H1 (cell line): Measurements from ENCODE around the gene RPL36AL. TPM values are rescaled to one million over a fixed set of nuclear protein-coding genes. Genes with fewer than 3 reads are reported as not detected.

Experiments used
- CTCF ChIA-PET: fragments of 300-600 bp; sonication (Branson Sonifier 250); formaldehyde crosslinking; loops from one replicate; lab custom pipeline; 2021; ENCODE audit not compliant: partially characterized antibody; lab: Charles Lee
- POLR2A ChIA-PET: fragments of 300-600 bp; sonication (Branson Sonifier 250); formaldehyde crosslinking; loops from one replicate; lab custom pipeline; 2021; ENCODE audit warnings: inconsistent platforms; ENCODE audit not compliant: partially characterized antibody; lab: Charles Lee
- DNase-seq, 2 experiments: peaks; one replicate each; pipeline versions ENCODE4 v3.0.0 to v3.0.0-alpha.2; 2010 to 2022; ENCODE audit warnings: low spot score in 2 of 2, low read depth in 1 of 2, mixed read lengths in 1 of 2
- FAIRE-seq: peaks from 2 replicates; lab custom pipeline; 2011; peaks lifted over from hg19 to GRCh38; lab: Jason Lieb, UNC
- H2AFZ ChIP-seq: 2 replicates; pipeline ENCODE4 v1.8.1; 2012; ENCODE audit warnings: low read length, inconsistent platforms
- H2AK5ac ChIP-seq: 2 replicates; pipeline ENCODE4 v1.6.1; 2013; ENCODE audit warnings: low read depth, low read length
- H2BK120ac ChIP-seq: replicated peaks from 2 replicates; pipeline ENCODE3; 2013; ENCODE audit warnings: low read depth, low read length, inconsistent platforms
- H2BK12ac ChIP-seq: 2 replicates; pipeline ENCODE4 v1.6.1; 2013; ENCODE audit warnings: low read depth, low read length
- H2BK15ac ChIP-seq: 2 replicates; pipeline ENCODE4 v1.6.1; 2013; ENCODE audit warnings: low read length
- H2BK20ac ChIP-seq: 2 replicates; pipeline ENCODE4 v1.6.1; 2013; ENCODE audit warnings: low read length
- H2BK5ac ChIP-seq: 2 replicates; pipeline ENCODE4 v1.6.1; 2013; ENCODE audit warnings: low read depth, low read length
- H3K14ac ChIP-seq: 2 replicates; pipeline ENCODE4 v1.6.1; 2013; ENCODE audit warnings: inconsistent platforms; ENCODE audit not compliant: insufficient read length
- H3K18ac ChIP-seq: 2 replicates; pipeline ENCODE4 v1.6.1; 2013; ENCODE audit warnings: low read length; ENCODE audit errors: extremely low read depth
- H3K23ac ChIP-seq: 2 replicates; pipeline ENCODE4 v1.6.1; 2013; ENCODE audit warnings: inconsistent platforms; ENCODE audit not compliant: insufficient read length
- H3K23me2 ChIP-seq: 2 replicates; pipeline ENCODE4 v1.6.1; 2013; ENCODE audit warnings: low read depth, low read length
- H3K27ac ChIP-seq: 2 replicates; pipeline ENCODE4 v1.6.1; 2011; ENCODE audit warnings: low read depth, low read length, inconsistent platforms
- H3K27me3 ChIP-seq, 4 experiments: replicated peaks in 1 of 4; 1 replicate in 1 of 4; 2 replicates in 3 of 4; pipeline versions ENCODE4 v1.6.1 to v1.8.1; 2011 to 2013; ENCODE audit warnings: low read length in 3 of 4, mild to moderate bottlenecking in 3 of 4, inconsistent platforms in 2 of 4, mixed read lengths in 2 of 4, moderate library complexity in 1 of 4; ENCODE audit not compliant: control insufficient read depth in 3 of 4, insufficient read depth in 3 of 4; ENCODE audit errors: extremely low read depth in 1 of 4
- H3K36me3 ChIP-seq, 4 experiments: 2 replicates each; pipeline versions ENCODE4 v1.6.1 to v1.8.1; 2011 to 2013; ENCODE audit warnings: mild to moderate bottlenecking in 4 of 4, low read length in 3 of 4, moderate library complexity in 2 of 4, control low read depth in 1 of 4, inconsistent platforms in 1 of 4; ENCODE audit not compliant: insufficient read depth in 4 of 4, control insufficient read depth in 2 of 4
- H3K4ac ChIP-seq: replicated peaks from 2 replicates; pipeline ENCODE3; 2013; ENCODE audit warnings: low read length, low read depth, mixed read lengths, inconsistent platforms; ENCODE audit not compliant: insufficient read length
- H3K4me1 ChIP-seq, 4 experiments: replicated peaks in 1 of 4; 1 replicate in 1 of 4; 2 replicates in 3 of 4; pipeline versions ENCODE4 v1.6.1 to v1.8.1; 2011 to 2013; ENCODE audit warnings: low read length in 3 of 4, inconsistent platforms in 2 of 4, mixed read lengths in 1 of 4; ENCODE audit not compliant: insufficient read depth in 4 of 4, control insufficient read depth in 3 of 4
- H3K4me2 ChIP-seq, 2 experiments: 2 replicates each; pipeline versions ENCODE4 v1.6.1 to v1.8.1; 2011 to 2013; ENCODE audit warnings: low read depth in 2 of 2, low read length in 2 of 2, control low read depth in 1 of 2, inconsistent platforms in 1 of 2, mild to moderate bottlenecking in 1 of 2; ENCODE audit not compliant: insufficient read depth in 1 of 2
- H3K4me3 ChIP-seq, 4 experiments: fragments of 200-600, 300-600 bp in 1 of 4; sonication (generic), shearing (Covaris generic), sonication (Bioruptor Twin) in 1 of 4; 2 replicates each; pipeline versions ENCODE4 v1.5.1 to v1.8.1; 2011 to 2016; ENCODE audit warnings: low read length in 4 of 4, low read depth in 3 of 4, control low read depth in 2 of 4, inconsistent platforms in 2 of 4, mild to moderate bottlenecking in 2 of 4, mixed read lengths in 1 of 4, moderate library complexity in 1 of 4; ENCODE audit not compliant: insufficient read depth in 2 of 4; ENCODE audit errors: extremely low read depth in 1 of 4
- H3K56ac ChIP-seq: replicated peaks from 2 replicates; pipeline ENCODE3; 2013; ENCODE audit warnings: low read depth, mild to moderate bottlenecking, mixed read lengths, low read length, inconsistent platforms; ENCODE audit not compliant: insufficient read length
- H3K79me1 ChIP-seq: 2 replicates; pipeline ENCODE4 v1.6.1; 2013; ENCODE audit warnings: low read depth, low read length, control low read depth
- H3K79me2 ChIP-seq, 2 experiments: 2 replicates each; pipeline versions ENCODE4 v1.6.1 to v1.8.1; 2012 to 2013; ENCODE audit warnings: low read length in 2 of 2, mild to moderate bottlenecking in 2 of 2, inconsistent platforms in 1 of 2; ENCODE audit not compliant: insufficient read depth in 2 of 2, control insufficient read depth in 1 of 2
- H3K9ac ChIP-seq, 4 experiments: replicated peaks in 1 of 4; 1 replicate in 1 of 4; 2 replicates in 3 of 4; pipeline versions ENCODE4 v1.6.1 to v1.8.1; 2011 to 2013; ENCODE audit warnings: low read depth in 3 of 4, low read length in 3 of 4, control low read depth in 2 of 4, mild to moderate bottlenecking in 2 of 4, moderate library complexity in 2 of 4, inconsistent platforms in 1 of 4; ENCODE audit errors: extremely low read depth in 1 of 4
- H3K9me3 ChIP-seq, 2 experiments: 2 replicates each; pipeline versions ENCODE4 v1.6.1 to v1.8.1; 2012 to 2013; ENCODE audit warnings: mild to moderate bottlenecking in 2 of 2, moderate library complexity in 2 of 2, control low read depth in 1 of 2, inconsistent platforms in 1 of 2, low read depth in 1 of 2, low read length in 1 of 2, mixed read lengths in 1 of 2; ENCODE audit not compliant: insufficient read depth in 2 of 2
- H4K20me1 ChIP-seq, 2 experiments: replicated peaks in 1 of 2; 2 replicates each; pipeline versions ENCODE3 to v1.8.1; 2011 to 2013; ENCODE audit warnings: inconsistent platforms in 2 of 2, low read length in 2 of 2, mild to moderate bottlenecking in 1 of 2; ENCODE audit not compliant: insufficient read depth in 2 of 2, control insufficient read depth in 1 of 2
- H4K5ac ChIP-seq: 2 replicates; pipeline ENCODE4 v1.6.1; 2013; ENCODE audit warnings: low read length, low read depth, mixed read lengths, inconsistent platforms; ENCODE audit not compliant: insufficient read length
- H4K8ac ChIP-seq: 2 replicates; pipeline ENCODE4 v1.8.0; 2013; ENCODE audit warnings: mild to moderate bottlenecking, moderate library complexity, low read length, inconsistent platforms; ENCODE audit not compliant: insufficient read depth; ENCODE audit errors: extremely low read depth
- H4K91ac ChIP-seq: replicated peaks from 2 replicates; pipeline ENCODE3; 2013; ENCODE audit warnings: low read length, mixed read lengths, inconsistent platforms; ENCODE audit not compliant: insufficient read length
- EP300 ChIP-seq, 2 experiments: IDR thresholded peaks; 1 replicate in 1 of 2; 2 replicates in 1 of 2; pipeline ENCODE4 v1.6.1; 2011 to 2012; ENCODE audit warnings: low read depth in 2 of 2, low read length in 2 of 2, mild to moderate bottlenecking in 2 of 2, borderline replicate concordance in 1 of 2, inconsistent platforms in 1 of 2, moderate library complexity in 1 of 2
- KDM4A ChIP-seq: IDR thresholded peaks from one replicate; pipeline ENCODE4 v1.7.1; 2012; ENCODE audit warnings: low read depth, mild to moderate bottlenecking, moderate library complexity, low read length, inconsistent platforms; ENCODE audit not compliant: severe bottlenecking
- RBBP5 ChIP-seq: IDR thresholded peaks from 2 replicates; pipeline ENCODE4 v1.7.1; 2012; ENCODE audit warnings: low read depth, mild to moderate bottlenecking, inconsistent platforms, low read length, moderate library complexity, borderline replicate concordance
- RFX5 ChIP-seq: IDR thresholded peaks from 2 replicates; pipeline ENCODE4 v1.6.1; 2011; ENCODE audit warnings: low read depth, low read length, improper control_type of control experiment, borderline replicate concordance
- SP1 ChIP-seq: IDR thresholded peaks from 2 replicates; pipeline ENCODE4 v1.6.1; 2011; ENCODE audit warnings: low read depth, low read length
- SP2 ChIP-seq: IDR thresholded peaks from 2 replicates; pipeline ENCODE4 v1.6.1; 2012; ENCODE audit warnings: mild to moderate bottlenecking, low read length, inconsistent platforms
- polyA plus RNA-seq, 7 experiments: library from polyadenylated mRNA; depleted of rRNA in 3 of 7; stranded (reverse) in 5 of 7; unstranded in 2 of 7; fragments of >200 nt in 5 of 7; fragments of 200-250 nt in 2 of 7; gene quantifications; 1 replicate in 5 of 7; 2 replicates in 1 of 7; 4 replicates in 1 of 7; pipeline versions ENCODE4 v1.2.1 to v1.2.3, GENCODE V29; 2011 to 2013; ENCODE audit warnings: missing spikeins in 2 of 7, mixed read lengths in 2 of 7
- total RNA-seq: library from RNA; stranded (reverse); fragmentation: NEBNext Ultra II Directional; extraction: Animal tissue kit (Norgen Biotek cat#: 25700); gene quantifications from 2 replicates; pipeline ENCODE4 v1.2.1, GENCODE V29; 2021
- TF ChIP-seq, protein P1 (sequence below): IDR thresholded peaks from 2 replicates; pipeline ENCODE4 v1.6.1; 2012; ENCODE audit warnings: low read length, inconsistent platforms
- TF ChIP-seq, protein P2 (sequence below): IDR thresholded peaks from 2 replicates; pipeline ENCODE4 v1.6.1; 2011; ENCODE audit warnings: low read depth, mild to moderate bottlenecking, low read length; ENCODE audit not compliant: insufficient read depth
- TF ChIP-seq, protein P3 (sequence below), 3 experiments: IDR thresholded peaks; 1 replicate in 2 of 3; 2 replicates in 1 of 3; pipeline versions ENCODE4 v1.5.1 to v1.6.1; 2011; ENCODE audit warnings: low read length in 3 of 3, mild to moderate bottlenecking in 3 of 3, inconsistent platforms in 2 of 3, low read depth in 1 of 3, moderate library complexity in 1 of 3; ENCODE audit not compliant: insufficient read depth in 1 of 3; ENCODE audit errors: control extremely low read depth in 1 of 3

The RPL36AL gene
- total and polyA plus RNA-seq, 2 of the 8 experiments (the other 6 are each of a cell fraction or from before 2014, with no cell fraction given), result 138 to 230 TPM

DNA sequence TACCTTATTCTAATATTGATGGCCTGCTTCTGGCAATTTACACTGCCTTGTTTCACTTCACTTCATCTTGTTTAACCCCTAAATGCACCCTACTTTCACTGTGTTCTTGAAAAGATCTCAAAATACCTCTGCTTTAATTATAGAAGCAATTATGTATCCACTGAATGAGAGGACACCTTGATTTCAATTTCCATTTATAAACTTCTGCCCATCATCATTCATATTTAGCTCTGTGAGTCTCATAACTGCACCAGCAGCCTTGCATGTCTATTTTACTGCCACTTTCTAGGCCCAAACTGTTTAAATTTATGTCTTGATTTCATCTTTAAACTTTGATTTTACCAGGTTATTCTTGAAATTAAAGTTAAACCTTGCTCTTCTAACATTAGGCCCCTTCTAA, 21.7 kb upstream of the RPL36AL start:
- Histone ChIP-seq H4K91ac (no peak overlapping the region), H4K20me1 (peaks cover 0 to 15% of the 10 kb centered on the region in 2 experiments), H3K4me3 (no peak overlapping the region), H4K8ac (no peak overlapping the region), H2BK12ac (no peak overlapping the region), H3K36me3 (peaks cover 0 to 26% (median 1%) of the 10 kb centered on the region in 4 experiments; a peak in 1 of 8 replicates), H3K18ac (no peak overlapping the region), H3K9ac (no peak overlapping the region), H3K23me2 (no peaks in the 10 kb centered on the region), H3K14ac (no peak overlapping the region), H2BK120ac (no peak overlapping the region), H3K4me1 (no peaks in the 10 kb centered on the region), H2BK15ac (no peak overlapping the region), H3K79me1 (0 out of 2 replicates have a peak, but pooled peaks cover 3% of the 10 kb centered on the region), H2AFZ (no peak overlapping the region), H3K9me3 (no peaks in the 10 kb centered on the region), H2BK5ac (no peak overlapping the region), H3K79me2 (peaks cover 0 to 35% of the 10 kb centered on the region in 2 experiments; a peak in 2 of 4 replicates), H3K4ac (no peak overlapping the region), H3K23ac (no peak overlapping the region), H3K27ac (no peak overlapping the region), H3K4me2 (no peak overlapping the region), H3K27me3 (no peaks in the 10 kb centered on the region), H3K56ac (no peak overlapping the region), H2BK20ac (no peak overlapping the region), H2AK5ac (no peak overlapping the region), H4K5ac (no peak overlapping the region)
- POLR2A ChIA-PET, result interaction anchor here (1.3 to 2.0 kb wide), 2 partner anchors 8 to 21 kb away, joined by 3 to 7 read pairs; partner anchors contain the start of gene MGAT2
- no peak for FAIRE-seq
- CTCF ChIA-PET, result interaction anchor here (0.6 to 1.2 kb wide), 3 partner anchors 10 to 125 kb away, joined by 3 to 5 read pairs (median 4); partner anchors contain the start of gene POLE2
- DNase-seq, result no peak
- TF ChIP-seq, protein P1, sequence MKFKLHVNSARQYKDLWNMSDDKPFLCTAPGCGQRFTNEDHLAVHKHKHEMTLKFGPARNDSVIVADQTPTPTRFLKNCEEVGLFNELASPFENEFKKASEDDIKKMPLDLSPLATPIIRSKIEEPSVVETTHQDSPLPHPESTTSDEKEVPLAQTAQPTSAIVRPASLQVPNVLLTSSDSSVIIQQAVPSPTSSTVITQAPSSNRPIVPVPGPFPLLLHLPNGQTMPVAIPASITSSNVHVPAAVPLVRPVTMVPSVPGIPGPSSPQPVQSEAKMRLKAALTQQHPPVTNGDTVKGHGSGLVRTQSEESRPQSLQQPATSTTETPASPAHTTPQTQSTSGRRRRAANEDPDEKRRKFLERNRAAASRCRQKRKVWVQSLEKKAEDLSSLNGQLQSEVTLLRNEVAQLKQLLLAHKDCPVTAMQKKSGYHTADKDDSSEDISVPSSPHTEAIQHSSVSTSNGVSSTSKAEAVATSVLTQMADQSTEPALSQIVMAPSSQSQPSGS, result no peak
- TF ChIP-seq EP300 (IDR thresholded peaks at IDR 0.05; ENCODE audit: borderline replicate concordance in 1 of 2, low read depth in 2 of 2, low read length in 2 of 2) (no peak), SP2 (no peak), SP1 (no peak), KDM4A (no peak), RFX5 (no peak), RBBP5 (no peak)
- TF ChIP-seq, protein P2, sequence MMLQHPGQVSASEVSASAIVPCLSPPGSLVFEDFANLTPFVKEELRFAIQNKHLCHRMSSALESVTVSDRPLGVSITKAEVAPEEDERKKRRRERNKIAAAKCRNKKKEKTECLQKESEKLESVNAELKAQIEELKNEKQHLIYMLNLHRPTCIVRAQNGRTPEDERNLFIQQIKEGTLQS, result no peak
- TF ChIP-seq, protein P3, sequence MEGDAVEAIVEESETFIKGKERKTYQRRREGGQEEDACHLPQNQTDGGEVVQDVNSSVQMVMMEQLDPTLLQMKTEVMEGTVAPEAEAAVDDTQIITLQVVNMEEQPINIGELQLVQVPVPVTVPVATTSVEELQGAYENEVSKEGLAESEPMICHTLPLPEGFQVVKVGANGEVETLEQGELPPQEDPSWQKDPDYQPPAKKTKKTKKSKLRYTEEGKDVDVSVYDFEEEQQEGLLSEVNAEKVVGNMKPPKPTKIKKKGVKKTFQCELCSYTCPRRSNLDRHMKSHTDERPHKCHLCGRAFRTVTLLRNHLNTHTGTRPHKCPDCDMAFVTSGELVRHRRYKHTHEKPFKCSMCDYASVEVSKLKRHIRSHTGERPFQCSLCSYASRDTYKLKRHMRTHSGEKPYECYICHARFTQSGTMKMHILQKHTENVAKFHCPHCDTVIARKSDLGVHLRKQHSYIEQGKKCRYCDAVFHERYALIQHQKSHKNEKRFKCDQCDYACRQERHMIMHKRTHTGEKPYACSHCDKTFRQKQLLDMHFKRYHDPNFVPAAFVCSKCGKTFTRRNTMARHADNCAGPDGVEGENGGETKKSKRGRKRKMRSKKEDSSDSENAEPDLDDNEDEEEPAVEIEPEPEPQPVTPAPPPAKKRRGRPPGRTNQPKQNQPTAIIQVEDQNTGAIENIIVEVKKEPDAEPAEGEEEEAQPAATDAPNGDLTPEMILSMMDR (IDR thresholded peaks at IDR 0.05; ENCODE audit: control extremely low read depth in 1 of 3, insufficient read depth in 1 of 3, low read depth in 1 of 3, low read length in 3 of 3), result no peak
